DOHH2 (cell line): ENCODE data around the gene LRRC74B.

Experiments used
- EZH2phosphoT487 ChIP-seq: fragments of 200-600 bp; sonication (generic); IDR thresholded peaks from 2 replicates; pipeline ENCODE4 v1.6.1; 2017; ENCODE audit warnings: borderline replicate concordance, mild to moderate bottlenecking, antibody characterized with exemption, low read length, moderate library complexity, mixed read lengths
- TF ChIP-seq, protein P1 (sequence below): fragments of 200-600 bp; sonication (generic); IDR thresholded peaks from one replicate; pipeline ENCODE4 v1.5.1; 2014; ENCODE audit warnings: antibody characterized with exemption, mild to moderate bottlenecking, low read depth, low read length; ENCODE audit not compliant: poor library complexity, severe bottlenecking

DNA sequence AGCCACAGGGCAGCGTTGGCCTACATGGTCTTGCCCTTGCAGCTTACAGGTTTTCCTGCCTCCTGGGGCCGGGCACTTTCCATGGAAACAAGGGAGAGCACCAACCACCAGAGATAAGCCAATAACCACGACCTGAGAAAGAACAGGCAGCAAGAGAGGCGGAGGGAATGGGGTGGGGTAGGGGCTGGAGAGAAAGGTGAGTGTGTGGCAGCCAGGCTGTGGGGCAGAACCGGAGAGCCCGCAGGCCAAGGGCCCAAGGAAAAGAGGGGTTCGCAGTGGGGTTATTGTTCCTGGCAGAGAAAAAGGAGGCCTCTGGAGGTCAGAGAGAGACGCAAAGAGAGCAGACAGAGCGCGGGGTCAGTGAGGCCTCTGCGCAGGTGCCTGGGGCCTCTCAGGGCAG is 33.2 kb downstream of the LRRC74B start:
- TF ChIP-seq, protein P1, sequence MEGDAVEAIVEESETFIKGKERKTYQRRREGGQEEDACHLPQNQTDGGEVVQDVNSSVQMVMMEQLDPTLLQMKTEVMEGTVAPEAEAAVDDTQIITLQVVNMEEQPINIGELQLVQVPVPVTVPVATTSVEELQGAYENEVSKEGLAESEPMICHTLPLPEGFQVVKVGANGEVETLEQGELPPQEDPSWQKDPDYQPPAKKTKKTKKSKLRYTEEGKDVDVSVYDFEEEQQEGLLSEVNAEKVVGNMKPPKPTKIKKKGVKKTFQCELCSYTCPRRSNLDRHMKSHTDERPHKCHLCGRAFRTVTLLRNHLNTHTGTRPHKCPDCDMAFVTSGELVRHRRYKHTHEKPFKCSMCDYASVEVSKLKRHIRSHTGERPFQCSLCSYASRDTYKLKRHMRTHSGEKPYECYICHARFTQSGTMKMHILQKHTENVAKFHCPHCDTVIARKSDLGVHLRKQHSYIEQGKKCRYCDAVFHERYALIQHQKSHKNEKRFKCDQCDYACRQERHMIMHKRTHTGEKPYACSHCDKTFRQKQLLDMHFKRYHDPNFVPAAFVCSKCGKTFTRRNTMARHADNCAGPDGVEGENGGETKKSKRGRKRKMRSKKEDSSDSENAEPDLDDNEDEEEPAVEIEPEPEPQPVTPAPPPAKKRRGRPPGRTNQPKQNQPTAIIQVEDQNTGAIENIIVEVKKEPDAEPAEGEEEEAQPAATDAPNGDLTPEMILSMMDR: no peak
- TF ChIP-seq EZH2phosphoT487: no peak
